ENCODE data around the gene LIMD2. TPM values are rescaled to one million over a fixed set of nuclear protein-coding genes. Genes with fewer than 3 reads are reported as not detected.
"Not testable (repeated sequence)": the region's sequence is repeated elsewhere in the genome, so short reads cannot be mapped to it uniquely, and the experiment has no call there.

The LIMD2 gene
- 3.7 TPM for total RNA-seq

DNA sequence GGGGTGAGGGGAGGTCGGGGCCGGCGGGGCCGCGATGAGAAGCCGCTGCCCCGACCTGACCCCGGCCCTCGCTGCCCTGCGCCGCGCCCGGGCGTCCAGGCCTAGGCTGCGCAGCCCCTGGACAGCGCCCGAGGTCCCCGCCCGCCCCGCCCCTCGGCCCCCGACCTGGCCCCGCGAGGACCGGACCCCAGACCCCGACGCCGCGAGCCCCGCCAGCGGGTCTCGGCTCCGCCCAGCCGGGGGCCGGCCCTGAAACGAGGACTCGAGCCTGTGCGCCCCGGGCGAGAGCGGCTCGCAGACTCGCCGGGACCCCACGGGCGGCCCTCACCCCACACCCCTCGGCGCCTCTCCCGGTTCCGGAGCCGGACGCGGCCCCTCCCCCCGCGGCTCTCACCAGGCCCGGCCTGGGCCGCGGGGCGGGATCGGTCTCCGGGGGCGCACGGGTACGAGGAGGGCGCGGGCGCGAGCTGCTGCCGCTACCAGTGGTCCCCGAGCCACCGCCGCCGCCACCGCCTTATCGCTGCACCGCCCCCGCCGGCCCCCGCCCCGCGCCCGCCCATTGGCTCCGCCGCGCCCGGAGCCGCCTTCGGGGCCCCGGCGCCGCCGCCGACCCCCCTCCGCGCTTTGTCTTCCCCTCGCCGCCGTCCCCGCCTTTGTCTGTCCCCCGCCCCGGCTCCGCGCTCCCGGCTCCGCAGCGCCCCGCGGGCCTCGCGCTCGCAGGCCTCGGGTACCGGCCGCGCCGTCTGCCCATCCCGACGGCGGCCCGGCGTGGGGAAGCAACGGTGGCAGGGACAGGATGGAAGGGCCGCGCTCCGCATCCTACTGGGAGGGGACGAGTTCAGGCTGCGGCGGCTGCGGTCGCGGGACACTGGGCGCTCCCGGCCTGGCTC lies at the start of gene LIMD2:
LIMD2 (minus strand) TSS at position 488 of the 890 bp plus-strand sequence. CDS start 827 bp downstream, outside the sequence.
- H3K4me1 ChIP-seq (ENCODE audit: control insufficient read depth in 3 of 3, insufficient read depth in 3 of 3, low read length in 3 of 3) = peaks cover 12 to 39% (median 20%) of the 10 kb centered on the region in 3 donors
- H3K27ac ChIP-seq (ENCODE audit: low read depth, low read length) = peak within 1 kb of the TSS; percentile 47
- peaks cover 19 to 20% (median 19%) of the 10 kb centered on the region in 3 donors for H3K36me3 ChIP-seq (ENCODE audit: control insufficient read depth in 3 of 3, insufficient read depth in 3 of 3, low read length in 3 of 3)
- H3K27me3 ChIP-seq (ENCODE audit: control insufficient read depth in 3 of 3, insufficient read depth in 3 of 3, low read length in 3 of 3) = peaks cover 0 to 10% (median 5%) of the 10 kb centered on the region in 3 donors
- no peaks in the 10 kb centered on the region for H3K9me3 ChIP-seq (ENCODE audit: control insufficient read depth in 3 of 3, low read length in 3 of 3)
- peak within 1 kb of the TSS in 1 of 3 donors; percentile 45 for H3K9ac ChIP-seq (ENCODE audit: low read depth in 1 of 3, low read length in 3 of 3)
- peak within 1 kb of the TSS; percentile 38 to 56 (median 54) for H3K4me3 ChIP-seq (ENCODE audit: low read length in 3 of 3)

DNA sequence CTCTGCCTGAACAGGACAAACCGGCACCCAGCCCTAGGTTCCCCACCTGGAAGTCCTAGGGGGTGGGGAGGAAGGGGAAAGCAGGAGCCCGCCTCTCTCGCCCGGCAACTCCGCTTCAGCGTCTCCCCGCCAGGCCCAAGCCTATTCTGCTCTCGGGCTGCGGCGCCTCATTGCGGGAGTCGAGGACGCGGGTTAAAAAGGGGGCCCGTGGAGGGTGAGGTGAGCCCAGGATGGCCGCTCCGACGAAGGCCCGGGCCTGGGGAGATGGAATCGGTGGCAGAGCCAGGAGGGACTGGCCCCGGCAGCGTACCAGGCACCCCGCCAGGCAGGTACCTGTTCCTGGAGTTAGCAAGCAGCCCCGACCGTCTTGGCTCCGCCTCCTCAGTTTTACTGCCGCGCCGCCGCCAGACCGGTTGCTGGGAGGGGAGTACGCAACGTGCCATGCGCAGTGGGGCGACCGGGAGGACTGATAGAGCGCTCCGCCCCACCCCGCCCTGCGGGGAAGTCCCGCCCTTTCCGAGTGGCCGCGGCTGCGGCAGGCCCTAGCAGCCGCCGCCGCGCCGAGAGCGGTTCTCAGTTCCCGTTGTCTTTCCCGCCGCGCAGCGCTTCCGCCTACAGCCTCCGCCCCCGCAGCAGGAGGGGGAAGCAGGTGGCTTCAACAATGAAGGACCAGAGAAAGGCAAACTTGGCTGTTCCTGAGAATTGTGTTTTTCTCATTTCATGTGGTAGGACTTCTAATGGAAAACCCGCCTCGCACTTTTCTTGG lies 41.7 kb upstream of the LIMD2 start, which contains the start of gene STRADA:
STRADA (minus strand) TSS at position 392 of the 766 bp plus-strand sequence. CDS start 13,430 bp downstream, outside the sequence.
- H3K9ac ChIP-seq (ENCODE audit: low read depth in 1 of 3, low read length in 3 of 3) = peak within 1 kb of the TSS; percentile 89 to 94 (median 91)

DNA sequence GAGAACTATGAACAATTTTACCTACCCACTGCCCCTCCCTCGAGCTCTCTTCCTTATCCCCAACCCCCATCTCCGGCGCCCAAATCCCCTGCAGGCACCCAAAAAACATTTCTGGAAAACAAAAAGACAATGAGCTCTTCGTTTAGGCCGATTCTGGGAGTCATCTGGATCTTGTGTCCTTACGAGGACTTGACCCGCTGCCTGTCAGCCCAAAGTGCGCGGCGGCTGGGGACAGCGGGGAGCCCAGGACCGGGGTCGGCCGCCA lies 41.1 kb upstream of the LIMD2 start:
- peaks cover 7 to 12% (median 10%) of the 10 kb centered on the region in 3 donors for H3K36me3 ChIP-seq (ENCODE audit: control insufficient read depth in 3 of 3, insufficient read depth in 3 of 3, low read length in 3 of 3)

More for the DNA sequence above, 41.7 kb upstream of the LIMD2 start, which contains the start of gene STRADA:
- Histone ChIP-seq H3K9me3 (ENCODE audit: control insufficient read depth in 3 of 3, low read length in 3 of 3) (no peaks in the 10 kb centered on the region), H3K27ac (ENCODE audit: low read depth, low read length) (peak within 1 kb of the TSS; percentile 89), H3K36me3 (ENCODE audit: control insufficient read depth in 3 of 3, insufficient read depth in 3 of 3, low read length in 3 of 3) (peaks cover 11 to 12% (median 11%) of the 10 kb centered on the region in 3 donors), H3K27me3 (ENCODE audit: control insufficient read depth in 3 of 3, insufficient read depth in 3 of 3, low read length in 3 of 3) (no peaks in the 10 kb centered on the region), H3K4me1 (ENCODE audit: control insufficient read depth in 3 of 3, insufficient read depth in 3 of 3, low read length in 3 of 3) (peaks cover 11 to 23% (median 14%) of the 10 kb centered on the region in 3 donors), H3K4me3 (ENCODE audit: low read length in 3 of 3) (peak within 1 kb of the TSS; percentile 83 to 92 (median 88))

DNA sequence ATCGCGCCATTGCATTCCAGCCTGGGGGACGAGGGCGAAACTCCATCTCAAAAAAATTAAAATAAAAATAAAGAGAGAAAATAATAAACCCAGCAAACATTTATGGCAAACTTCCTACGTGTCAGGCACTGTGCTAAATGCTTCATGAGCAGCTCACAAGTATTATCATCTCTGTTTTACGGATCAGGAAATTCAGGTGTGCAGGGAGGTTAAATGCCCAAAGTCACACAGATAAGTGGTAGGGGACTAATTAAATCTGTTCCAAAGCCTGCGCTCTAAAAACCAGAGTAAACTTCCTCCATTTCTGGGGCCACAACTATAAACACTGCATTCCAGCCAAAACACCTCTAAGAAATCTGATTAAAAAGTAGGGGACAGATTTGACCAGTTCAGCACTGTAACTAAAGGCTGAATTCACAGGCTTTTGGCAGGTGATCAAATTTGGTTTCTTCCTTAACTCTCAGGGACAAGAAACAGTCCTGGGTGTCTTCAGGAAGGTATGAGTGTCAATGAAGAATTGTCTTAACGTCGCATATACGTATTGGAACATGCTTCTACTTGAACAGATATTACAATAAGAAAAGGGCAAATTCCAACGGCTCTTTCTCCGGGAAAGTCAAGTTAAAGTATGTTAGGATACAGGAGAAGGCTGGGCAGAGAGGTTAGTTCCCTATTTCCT lies 40.7 kb upstream of the LIMD2 start:
- Histone ChIP-seq H3K36me3 (ENCODE audit: control insufficient read depth in 3 of 3, insufficient read depth in 3 of 3, low read length in 3 of 3) (peaks cover 3 to 7% (median 5%) of the 10 kb centered on the region in 3 donors), H3K4me1 (ENCODE audit: control insufficient read depth in 3 of 3, insufficient read depth in 3 of 3, low read length in 3 of 3) (peaks cover 11 to 23% (median 14%) of the 10 kb centered on the region in 3 donors), H3K27ac (ENCODE audit: low read depth, low read length) (peak overlapping the region; percentile 89), H3K9me3 (ENCODE audit: control insufficient read depth in 3 of 3, low read length in 3 of 3) (no peaks in the 10 kb centered on the region), H3K27me3 (ENCODE audit: control insufficient read depth in 3 of 3, insufficient read depth in 3 of 3, low read length in 3 of 3) (no peaks in the 10 kb centered on the region), H3K4me3 (ENCODE audit: low read length in 3 of 3) (peak overlapping the region; percentile 83 to 92 (median 88)), H3K9ac (ENCODE audit: low read depth in 1 of 3, low read length in 3 of 3) (peak overlapping the region; percentile 89 to 94 (median 91))

More for the DNA sequence above, 41.1 kb upstream of the LIMD2 start:
- Histone ChIP-seq H3K27ac (ENCODE audit: low read depth, low read length) (peak overlapping the region; percentile 89), H3K4me1 (ENCODE audit: control insufficient read depth in 3 of 3, insufficient read depth in 3 of 3, low read length in 3 of 3) (peaks cover 11 to 23% (median 14%) of the 10 kb centered on the region in 3 donors), H3K9me3 (ENCODE audit: control insufficient read depth in 3 of 3, low read length in 3 of 3) (no peaks in the 10 kb centered on the region), H3K27me3 (ENCODE audit: control insufficient read depth in 3 of 3, insufficient read depth in 3 of 3, low read length in 3 of 3) (no peaks in the 10 kb centered on the region), H3K4me3 (ENCODE audit: low read length in 3 of 3) (peak overlapping the region; percentile 83 to 92 (median 88)), H3K9ac (ENCODE audit: low read depth in 1 of 3, low read length in 3 of 3) (peak overlapping the region; percentile 89 to 94 (median 91))

DNA sequence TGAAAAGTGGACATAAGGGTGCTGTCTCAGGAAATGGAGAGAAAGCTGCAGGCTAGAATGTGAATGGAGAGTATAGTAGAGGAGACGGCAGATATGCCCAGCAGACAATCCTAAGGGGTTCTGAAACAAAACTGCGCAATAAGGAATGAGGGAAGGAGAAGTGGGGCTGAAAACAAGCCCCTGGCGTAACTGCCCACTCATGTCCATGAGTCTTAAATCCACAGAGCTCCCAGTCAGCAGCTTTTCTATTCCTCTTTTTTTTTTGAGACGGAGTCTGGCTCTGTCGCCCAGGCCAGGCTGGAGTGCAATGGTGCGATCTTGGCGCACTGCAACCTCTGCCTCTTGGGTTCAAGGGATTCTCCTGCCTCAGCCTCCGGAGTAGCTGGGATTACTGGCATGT lies 35.8 kb upstream of the LIMD2 start:
- no peak overlapping the region for H3K4me3 ChIP-seq (ENCODE audit: low read length in 3 of 3)
- H3K9me3 ChIP-seq (ENCODE audit: control insufficient read depth in 3 of 3, low read length in 3 of 3) = no peaks in the 10 kb centered on the region
- no peaks in the 10 kb centered on the region for H3K27me3 ChIP-seq (ENCODE audit: control insufficient read depth in 3 of 3, insufficient read depth in 3 of 3, low read length in 3 of 3)
- H3K9ac ChIP-seq (ENCODE audit: low read depth in 1 of 3, low read length in 3 of 3) = no peak overlapping the region
- no peak overlapping the region for H3K27ac ChIP-seq (ENCODE audit: low read depth, low read length)
- peaks cover 1 to 6% (median 6%) of the 10 kb centered on the region in 3 donors for H3K4me1 ChIP-seq (ENCODE audit: control insufficient read depth in 3 of 3, insufficient read depth in 3 of 3, low read length in 3 of 3)
- no peaks in the 10 kb centered on the region for H3K36me3 ChIP-seq (ENCODE audit: control insufficient read depth in 3 of 3, insufficient read depth in 3 of 3, low read length in 3 of 3)

DNA sequence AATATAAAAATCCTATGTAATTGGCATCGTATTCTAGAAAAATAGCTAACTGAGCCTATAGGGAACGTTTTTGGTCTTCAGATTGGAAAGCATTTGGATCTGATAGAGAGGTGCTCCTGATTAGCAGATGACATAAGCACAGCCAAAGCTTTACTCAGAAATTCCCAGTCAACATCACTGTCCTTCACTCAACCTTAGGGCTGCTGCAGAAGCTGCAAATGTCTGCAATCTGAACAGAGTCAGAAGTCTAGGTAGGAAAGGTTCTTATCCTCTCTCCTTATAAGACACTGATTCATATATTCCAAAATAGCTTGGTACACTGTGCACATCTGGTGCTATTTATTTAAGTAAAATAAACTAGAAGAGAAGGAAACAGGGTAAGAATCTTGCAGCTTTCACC lies 22.5 kb upstream of the LIMD2 start:
- H3K27ac ChIP-seq (ENCODE audit: low read depth, low read length) = no peak overlapping the region
- no peaks in the 10 kb centered on the region for H3K27me3 ChIP-seq (ENCODE audit: control insufficient read depth in 3 of 3, insufficient read depth in 3 of 3, low read length in 3 of 3)
- no peak overlapping the region for H3K4me3 ChIP-seq (ENCODE audit: low read length in 3 of 3)
- no peaks in the 10 kb centered on the region for H3K4me1 ChIP-seq (ENCODE audit: control insufficient read depth in 3 of 3, insufficient read depth in 3 of 3, low read length in 3 of 3)
- no peaks in the 10 kb centered on the region for H3K9me3 ChIP-seq (ENCODE audit: control insufficient read depth in 3 of 3, low read length in 3 of 3)
- no peak overlapping the region for H3K9ac ChIP-seq (ENCODE audit: low read depth in 1 of 3, low read length in 3 of 3)
- peaks cover 2 to 12% (median 7%) of the 10 kb centered on the region in 3 donors for H3K36me3 ChIP-seq (ENCODE audit: control insufficient read depth in 3 of 3, insufficient read depth in 3 of 3, low read length in 3 of 3)

DNA sequence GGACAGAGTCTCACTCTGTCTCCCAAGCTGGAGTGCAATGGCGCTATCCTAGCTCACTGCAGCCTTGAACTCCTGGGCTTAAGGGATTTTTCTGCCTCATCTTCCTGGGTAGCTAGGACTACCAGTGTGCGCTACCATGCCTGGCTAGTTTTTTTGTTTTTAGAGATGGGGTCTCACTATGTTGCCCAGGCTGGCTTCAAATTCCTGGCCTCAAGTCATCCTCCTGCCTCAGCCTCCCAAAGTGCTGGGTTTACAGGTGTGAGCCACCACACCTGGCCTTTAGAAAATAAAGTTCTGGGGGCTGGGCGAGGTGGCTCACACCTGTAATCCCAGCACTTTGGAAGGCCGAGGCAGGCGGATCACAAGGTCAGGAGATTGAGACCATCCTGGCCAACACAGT lies 20.3 kb upstream of the LIMD2 start:
- not testable (repeated sequence) for H3K9me3 ChIP-seq (ENCODE audit: control insufficient read depth in 3 of 3, low read length in 3 of 3); H3K36me3 ChIP-seq (ENCODE audit: control insufficient read depth in 3 of 3, insufficient read depth in 3 of 3, low read length in 3 of 3); H3K9ac ChIP-seq (ENCODE audit: low read depth in 1 of 3, low read length in 3 of 3)

DNA sequence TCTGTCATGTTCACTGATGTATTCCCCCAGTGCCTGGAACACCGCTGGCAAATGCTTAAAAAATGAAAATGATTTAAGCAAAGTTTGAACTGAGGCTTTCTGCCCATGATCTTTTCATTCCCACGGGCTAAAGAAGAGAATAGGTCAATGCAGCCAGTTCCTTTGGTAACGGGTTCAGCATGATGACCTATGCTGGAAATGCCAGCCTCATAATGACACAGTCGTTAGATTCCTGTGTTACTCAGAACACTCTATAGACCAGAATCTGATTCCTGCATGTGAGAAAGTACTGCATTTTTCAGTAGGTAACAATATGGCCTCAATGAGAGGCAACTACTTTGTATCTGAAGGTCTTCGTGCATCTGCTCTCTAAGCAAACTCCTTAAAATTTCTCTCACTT lies 19.1 kb upstream of the LIMD2 start:
- H3K27ac ChIP-seq (ENCODE audit: low read depth, low read length) = no peak overlapping the region
- H3K9me3 ChIP-seq (ENCODE audit: control insufficient read depth in 3 of 3, low read length in 3 of 3) = no peaks in the 10 kb centered on the region
- H3K4me3 ChIP-seq (ENCODE audit: low read length in 3 of 3) = no peak overlapping the region
- no peaks in the 10 kb centered on the region for H3K27me3 ChIP-seq (ENCODE audit: control insufficient read depth in 3 of 3, insufficient read depth in 3 of 3, low read length in 3 of 3)
- no peak overlapping the region for H3K9ac ChIP-seq (ENCODE audit: low read depth in 1 of 3, low read length in 3 of 3)
- peaks cover 0 to 4% (median 3%) of the 10 kb centered on the region in 3 donors for H3K4me1 ChIP-seq (ENCODE audit: control insufficient read depth in 3 of 3, insufficient read depth in 3 of 3, low read length in 3 of 3)
- H3K36me3 ChIP-seq (ENCODE audit: control insufficient read depth in 3 of 3, insufficient read depth in 3 of 3, low read length in 3 of 3) = peaks cover 1 to 8% (median 6%) of the 10 kb centered on the region in 3 donors

More for the DNA sequence above, 20.3 kb upstream of the LIMD2 start:
- not testable (repeated sequence) for H3K4me1 ChIP-seq (ENCODE audit: control insufficient read depth in 3 of 3, insufficient read depth in 3 of 3, low read length in 3 of 3); H3K27ac ChIP-seq (ENCODE audit: low read depth, low read length); H3K4me3 ChIP-seq (ENCODE audit: low read length in 3 of 3); H3K27me3 ChIP-seq (ENCODE audit: control insufficient read depth in 3 of 3, insufficient read depth in 3 of 3, low read length in 3 of 3)

DNA sequence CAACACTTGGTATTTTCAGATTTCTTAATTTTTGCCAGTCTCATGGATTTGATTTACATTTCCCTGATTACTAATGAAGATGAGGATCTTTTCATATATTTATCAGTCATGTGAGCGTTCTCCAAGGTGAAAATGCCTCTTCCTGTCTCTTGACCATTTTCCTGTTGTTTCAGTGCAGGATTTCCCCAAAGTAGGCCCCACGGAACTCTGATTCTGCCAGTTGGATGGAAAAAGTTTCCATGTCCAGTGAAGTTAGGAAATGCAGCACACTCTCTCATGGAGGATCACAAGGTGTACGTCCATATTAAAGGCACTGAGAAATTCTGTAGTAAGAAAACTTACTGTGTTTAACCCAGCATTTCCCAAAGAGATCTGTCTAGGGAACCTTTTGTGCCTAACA lies 16.5 kb upstream of the LIMD2 start:
- Histone ChIP-seq H3K27me3 (ENCODE audit: control insufficient read depth in 3 of 3, insufficient read depth in 3 of 3, low read length in 3 of 3) (no peaks in the 10 kb centered on the region), H3K4me1 (ENCODE audit: control insufficient read depth in 3 of 3, insufficient read depth in 3 of 3, low read length in 3 of 3) (peaks cover 0 to 4% (median 3%) of the 10 kb centered on the region in 3 donors), H3K4me3 (ENCODE audit: low read length in 3 of 3) (no peak overlapping the region), H3K9ac (ENCODE audit: low read depth in 1 of 3, low read length in 3 of 3) (no peak overlapping the region), H3K9me3 (ENCODE audit: control insufficient read depth in 3 of 3, low read length in 3 of 3) (no peaks in the 10 kb centered on the region), H3K36me3 (ENCODE audit: control insufficient read depth in 3 of 3, insufficient read depth in 3 of 3, low read length in 3 of 3) (peaks cover 16 to 25% (median 24%) of the 10 kb centered on the region in 3 donors), H3K27ac (ENCODE audit: low read depth, low read length) (no peak overlapping the region)
